SK-N-SH (cell line): ENCODE data around the gene SETBP1.

Experiments used
- EP300 ChIP-seq, 2 experiments: IDR thresholded peaks; 2 replicates each; pipeline versions ENCODE4 v1.4.0 to v1.6.1; 2012; ENCODE audit warnings: borderline replicate concordance in 1 of 2, low read depth in 1 of 2, low read length in 1 of 2
- EZH2phosphoT487 ChIP-seq: fragments of 200-600 bp; sonication (generic); IDR thresholded peaks from 2 replicates; pipeline ENCODE4 v1.6.1; 2017; ENCODE audit warnings: low read depth, mixed run types, mild to moderate bottlenecking, antibody characterized with exemption, moderate library complexity, borderline replicate concordance
- FOSL2 ChIP-seq: IDR thresholded peaks from 2 replicates; pipeline ENCODE4 v1.4.0; 2012; ENCODE audit warnings: low read depth, mild to moderate bottlenecking, moderate library complexity, borderline replicate concordance
- GABPA ChIP-seq: IDR thresholded peaks from 2 replicates; pipeline ENCODE4 v1.4.0; 2012; ENCODE audit warnings: low read depth, mild to moderate bottlenecking
- RAD21 ChIP-seq: IDR thresholded peaks from 2 replicates; pipeline ENCODE4 v1.6.1; 2012; ENCODE audit warnings: mild to moderate bottlenecking, low read length
- RCOR1 ChIP-seq: fragments of 150-350 bp; IDR thresholded peaks from 2 replicates; pipeline ENCODE4 v1.6.1; 2017; ENCODE audit warnings: antibody characterized with exemption, low read length
- TAF1 ChIP-seq: IDR thresholded peaks from 2 replicates; pipeline ENCODE4 v1.6.1; 2012; ENCODE audit warnings: low read depth, mild to moderate bottlenecking, low read length, moderate library complexity, borderline replicate concordance
- TCF12 ChIP-seq: IDR thresholded peaks from 2 replicates; pipeline ENCODE4 v1.4.0; 2012
- TF ChIP-seq, protein P1 (sequence below): fragments of 200-600 bp; sonication (generic); IDR thresholded peaks from 2 replicates; pipeline ENCODE4 v1.6.1; 2017; ENCODE audit warnings: antibody characterized with exemption, mild to moderate bottlenecking, moderate library complexity
- TF ChIP-seq, protein P2 (sequence below): fragments of 150-350 bp; IDR thresholded peaks from 2 replicates; pipeline ENCODE4 v1.6.1; 2017; ENCODE audit warnings: antibody characterized with exemption, low read length, low read depth, borderline replicate concordance
- TF ChIP-seq, protein P3 (sequence below): IDR thresholded peaks from 2 replicates; pipeline ENCODE4 v1.4.0; 2012; ENCODE audit warnings: low read depth, borderline replicate concordance
- TF ChIP-seq, protein P4 (sequence below): fragments of 150-350 bp; IDR thresholded peaks from 2 replicates; pipeline ENCODE4 v1.6.1; 2016; ENCODE audit warnings: mild to moderate bottlenecking, low read depth, low read length

DNA sequence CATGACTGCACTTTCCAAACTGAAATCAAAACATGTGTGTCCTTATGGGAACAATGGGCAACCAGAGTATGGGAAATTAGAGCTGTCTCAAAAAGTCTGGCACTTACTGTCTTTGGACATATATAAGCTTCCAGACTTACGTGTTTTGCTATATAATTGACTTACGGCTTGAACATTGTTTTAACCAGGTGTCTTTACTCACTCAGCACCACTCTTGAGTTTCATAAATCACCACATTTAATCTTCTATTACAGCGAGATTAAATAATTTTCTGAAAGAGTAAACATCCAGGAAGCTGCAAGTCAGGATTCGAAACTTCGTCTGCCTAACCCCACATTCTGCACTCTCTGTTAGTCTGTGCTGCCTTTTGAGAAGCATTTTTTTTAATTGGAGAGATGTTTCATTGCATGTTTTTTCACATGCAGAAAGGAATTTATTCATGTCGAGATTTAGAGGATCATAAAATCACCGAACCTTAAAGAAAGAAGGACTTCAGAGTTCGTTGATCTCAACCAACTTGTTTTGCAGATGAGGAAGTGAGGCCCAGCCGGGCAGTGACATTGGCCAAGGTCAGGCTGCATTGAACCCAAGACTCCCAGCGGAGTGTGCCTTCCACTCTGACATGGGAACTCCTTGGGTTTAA, 137.3 kb downstream of the SETBP1 start:
- TF ChIP-seq RCOR1: no peak
- TF ChIP-seq TAF1: no peak
- no peak for TF ChIP-seq EZH2phosphoT487
- TF ChIP-seq, protein P1, sequence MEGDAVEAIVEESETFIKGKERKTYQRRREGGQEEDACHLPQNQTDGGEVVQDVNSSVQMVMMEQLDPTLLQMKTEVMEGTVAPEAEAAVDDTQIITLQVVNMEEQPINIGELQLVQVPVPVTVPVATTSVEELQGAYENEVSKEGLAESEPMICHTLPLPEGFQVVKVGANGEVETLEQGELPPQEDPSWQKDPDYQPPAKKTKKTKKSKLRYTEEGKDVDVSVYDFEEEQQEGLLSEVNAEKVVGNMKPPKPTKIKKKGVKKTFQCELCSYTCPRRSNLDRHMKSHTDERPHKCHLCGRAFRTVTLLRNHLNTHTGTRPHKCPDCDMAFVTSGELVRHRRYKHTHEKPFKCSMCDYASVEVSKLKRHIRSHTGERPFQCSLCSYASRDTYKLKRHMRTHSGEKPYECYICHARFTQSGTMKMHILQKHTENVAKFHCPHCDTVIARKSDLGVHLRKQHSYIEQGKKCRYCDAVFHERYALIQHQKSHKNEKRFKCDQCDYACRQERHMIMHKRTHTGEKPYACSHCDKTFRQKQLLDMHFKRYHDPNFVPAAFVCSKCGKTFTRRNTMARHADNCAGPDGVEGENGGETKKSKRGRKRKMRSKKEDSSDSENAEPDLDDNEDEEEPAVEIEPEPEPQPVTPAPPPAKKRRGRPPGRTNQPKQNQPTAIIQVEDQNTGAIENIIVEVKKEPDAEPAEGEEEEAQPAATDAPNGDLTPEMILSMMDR: no peak
- no peak for TF ChIP-seq RAD21
- TF ChIP-seq, protein P2, sequence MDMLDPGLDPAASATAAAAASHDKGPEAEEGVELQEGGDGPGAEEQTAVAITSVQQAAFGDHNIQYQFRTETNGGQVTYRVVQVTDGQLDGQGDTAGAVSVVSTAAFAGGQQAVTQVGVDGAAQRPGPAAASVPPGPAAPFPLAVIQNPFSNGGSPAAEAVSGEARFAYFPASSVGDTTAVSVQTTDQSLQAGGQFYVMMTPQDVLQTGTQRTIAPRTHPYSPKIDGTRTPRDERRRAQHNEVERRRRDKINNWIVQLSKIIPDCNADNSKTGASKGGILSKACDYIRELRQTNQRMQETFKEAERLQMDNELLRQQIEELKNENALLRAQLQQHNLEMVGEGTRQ: no peak
- TF ChIP-seq, protein P3, sequence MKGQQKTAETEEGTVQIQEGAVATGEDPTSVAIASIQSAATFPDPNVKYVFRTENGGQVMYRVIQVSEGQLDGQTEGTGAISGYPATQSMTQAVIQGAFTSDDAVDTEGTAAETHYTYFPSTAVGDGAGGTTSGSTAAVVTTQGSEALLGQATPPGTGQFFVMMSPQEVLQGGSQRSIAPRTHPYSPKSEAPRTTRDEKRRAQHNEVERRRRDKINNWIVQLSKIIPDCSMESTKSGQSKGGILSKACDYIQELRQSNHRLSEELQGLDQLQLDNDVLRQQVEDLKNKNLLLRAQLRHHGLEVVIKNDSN: no peak
- TF ChIP-seq FOSL2: no peak
- TF ChIP-seq, protein P4, sequence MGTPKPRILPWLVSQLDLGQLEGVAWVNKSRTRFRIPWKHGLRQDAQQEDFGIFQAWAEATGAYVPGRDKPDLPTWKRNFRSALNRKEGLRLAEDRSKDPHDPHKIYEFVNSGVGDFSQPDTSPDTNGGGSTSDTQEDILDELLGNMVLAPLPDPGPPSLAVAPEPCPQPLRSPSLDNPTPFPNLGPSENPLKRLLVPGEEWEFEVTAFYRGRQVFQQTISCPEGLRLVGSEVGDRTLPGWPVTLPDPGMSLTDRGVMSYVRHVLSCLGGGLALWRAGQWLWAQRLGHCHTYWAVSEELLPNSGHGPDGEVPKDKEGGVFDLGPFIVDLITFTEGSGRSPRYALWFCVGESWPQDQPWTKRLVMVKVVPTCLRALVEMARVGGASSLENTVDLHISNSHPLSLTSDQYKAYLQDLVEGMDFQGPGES: no peak
- no peak for TF ChIP-seq GABPA
- no peak for TF ChIP-seq TCF12
- no peak for TF ChIP-seq EP300 (IDR thresholded peaks at IDR 0.05; ENCODE audit: borderline replicate concordance in 1 of 2, low read depth in 1 of 2, low read length in 1 of 2)
